ENCODE measurements around the gene TBX19.

DNA sequence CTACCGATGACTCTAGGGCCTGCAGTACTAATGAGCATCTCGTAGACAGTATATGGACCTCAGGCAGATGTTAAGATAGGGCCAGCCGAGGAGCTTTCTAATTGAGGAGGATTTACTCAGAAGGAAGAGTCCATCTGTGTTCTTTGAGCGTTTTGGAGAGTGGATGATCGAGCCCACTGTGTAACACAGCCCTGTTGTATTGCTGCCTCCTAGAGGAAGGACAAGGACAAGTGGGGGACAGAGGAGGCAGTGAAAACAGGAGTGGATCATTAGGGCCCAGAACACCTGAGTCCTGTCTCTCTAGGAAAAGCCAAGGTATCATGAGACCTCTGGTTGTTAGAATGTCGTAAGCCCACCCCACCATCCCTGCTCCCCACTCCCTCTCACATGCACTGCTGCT, 62.9 kb downstream of the TBX19 start:
- TF ChIP-seq, protein P1, sequence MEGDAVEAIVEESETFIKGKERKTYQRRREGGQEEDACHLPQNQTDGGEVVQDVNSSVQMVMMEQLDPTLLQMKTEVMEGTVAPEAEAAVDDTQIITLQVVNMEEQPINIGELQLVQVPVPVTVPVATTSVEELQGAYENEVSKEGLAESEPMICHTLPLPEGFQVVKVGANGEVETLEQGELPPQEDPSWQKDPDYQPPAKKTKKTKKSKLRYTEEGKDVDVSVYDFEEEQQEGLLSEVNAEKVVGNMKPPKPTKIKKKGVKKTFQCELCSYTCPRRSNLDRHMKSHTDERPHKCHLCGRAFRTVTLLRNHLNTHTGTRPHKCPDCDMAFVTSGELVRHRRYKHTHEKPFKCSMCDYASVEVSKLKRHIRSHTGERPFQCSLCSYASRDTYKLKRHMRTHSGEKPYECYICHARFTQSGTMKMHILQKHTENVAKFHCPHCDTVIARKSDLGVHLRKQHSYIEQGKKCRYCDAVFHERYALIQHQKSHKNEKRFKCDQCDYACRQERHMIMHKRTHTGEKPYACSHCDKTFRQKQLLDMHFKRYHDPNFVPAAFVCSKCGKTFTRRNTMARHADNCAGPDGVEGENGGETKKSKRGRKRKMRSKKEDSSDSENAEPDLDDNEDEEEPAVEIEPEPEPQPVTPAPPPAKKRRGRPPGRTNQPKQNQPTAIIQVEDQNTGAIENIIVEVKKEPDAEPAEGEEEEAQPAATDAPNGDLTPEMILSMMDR (IDR thresholded peaks at IDR 0.05) = peak in 2 of 4 donors; percentile 19 to 32
- no peak for TF ChIP-seq POLR2A (IDR thresholded peaks at IDR 0.05)

Data from right lobe of liver (tissue), 4 donors.